SU-DHL-6 (cell line): Measurements from ENCODE around the gene PARL.

Experiments used
- H2AFZ ChIP-seq: fragments of 200-600 bp; sonication (generic); 2 replicates; pipeline ENCODE4 v1.6.1; 2014; ENCODE audit warnings: low read depth, mild to moderate bottlenecking, moderate library complexity, mixed read lengths, antibody characterized with exemption, low read length; ENCODE audit not compliant: severe bottlenecking
- H3F3A ChIP-seq: fragments of 200-600 bp; shearing (Covaris generic); 2 replicates; pipeline ENCODE4 v1.6.0; 2016; ENCODE audit warnings: antibody characterized with exemption, mild to moderate bottlenecking; ENCODE audit not compliant: insufficient read depth
- H3K27ac ChIP-seq: fragments of 200-600 bp; sonication (generic); 2 replicates; pipeline ENCODE4 v1.5.1; 2016; ENCODE audit warnings: low read depth, mild to moderate bottlenecking, low read length, moderate library complexity, mixed read lengths
- H3K27me3 ChIP-seq: fragments of 200-600 bp; sonication (generic), shearing (Covaris generic); 2 replicates; pipeline ENCODE4 v1.6.0; 2014; ENCODE audit warnings: mild to moderate bottlenecking, low read length
- H3K36me3 ChIP-seq: fragments of 200-600 bp; sonication (generic); 2 replicates; pipeline ENCODE4 v1.6.1; 2014; ENCODE audit warnings: mild to moderate bottlenecking, low read length, mixed read lengths
- H3K4me2 ChIP-seq: fragments of 300-600, 200-600 bp; shearing (Covaris generic), sonication (generic); 2 replicates; pipeline ENCODE4 v1.6.0; 2014; ENCODE audit warnings: low read length, low read depth, mild to moderate bottlenecking; ENCODE audit not compliant: poor library complexity, severe bottlenecking
- H3K4me3 ChIP-seq: fragments of 200-600 bp; sonication (generic); 2 replicates; pipeline ENCODE4 v1.5.1; 2014; ENCODE audit warnings: antibody characterized with exemption, low read length, mild to moderate bottlenecking, mixed read lengths; ENCODE audit not compliant: insufficient read depth, poor library complexity, severe bottlenecking
- H3K79me2 ChIP-seq: fragments of 200-600 bp; sonication (generic); 2 replicates; pipeline ENCODE4 v1.6.1; 2014; ENCODE audit warnings: mild to moderate bottlenecking, low read length, moderate library complexity; ENCODE audit not compliant: insufficient read depth
- H3K9ac ChIP-seq: fragments of 200-600 bp; sonication (generic); 2 replicates; pipeline ENCODE4 v1.7.0; 2014; ENCODE audit warnings: mild to moderate bottlenecking, low read length
- H3K9me2 ChIP-seq: fragments of 200-600 bp; sonication (generic); replicated peaks from 2 replicates; pipeline ENCODE4 v1.6.1; 2014; ENCODE audit warnings: low read length; ENCODE audit not compliant: insufficient read depth
- H3K9me3 ChIP-seq: fragments of 200-600 bp; sonication (generic); 2 replicates; pipeline ENCODE4 v1.6.1; 2014; ENCODE audit warnings: low read length, mixed read lengths; ENCODE audit not compliant: insufficient read depth
- H4K20me1 ChIP-seq: fragments of 200-600 bp; sonication (generic); 2 replicates; pipeline ENCODE4 v1.6.1; 2014; ENCODE audit warnings: low read depth, mild to moderate bottlenecking, antibody characterized with exemption, low read length, moderate library complexity, mixed read lengths
- CTCF ChIP-seq: fragments of 200-600 bp; sonication (generic); IDR thresholded peaks from one replicate; pipeline ENCODE4 v1.5.1; 2017; ENCODE audit warnings: antibody characterized with exemption, mild to moderate bottlenecking, low read length, moderate library complexity; ENCODE audit not compliant: insufficient read depth, poor library complexity, severe bottlenecking
- EZH2phosphoT487 ChIP-seq: fragments of 200-600 bp; sonication (generic), shearing (Covaris generic); conservative IDR thresholded peaks from 2 replicates; pipeline ENCODE4 v1.6.1; 2018; ENCODE audit warnings: mild to moderate bottlenecking, antibody characterized with exemption, low read length, moderate library complexity, mixed read lengths

The PARL gene

GRCh38 chr3:183885766-183886165 lies 1.1 kb upstream of the PARL start:
- peaks cover 36% of the 10 kb centered on the region for H3K79me2 ChIP-seq
- H2AFZ ChIP-seq: no peak overlapping the region

GRCh38 chr3:183884097-183884426 lies 618 bp downstream of the PARL start:
- Histone ChIP-seq H3F3A (no peaks in the 10 kb centered on the region), H3K4me3 (peak overlapping the region; percentile 87), H3K27me3 (no peaks in the 10 kb centered on the region), H3K27ac (peak overlapping the region; percentile 18; the same call in 1 of the 2 replicates), H3K9ac (peak overlapping the region; percentile 74), H3K36me3 (no peaks in the 10 kb centered on the region), H3K4me2 (peak overlapping the region; percentile 76), H4K20me1 (no peaks in the 10 kb centered on the region), H2AFZ (peak overlapping the region; percentile 97), H3K79me2 (peaks cover 51% of the 10 kb centered on the region), H3K9me2 (no peaks in the 10 kb centered on the region), H3K9me3 (no peaks in the 10 kb centered on the region)
- TF ChIP-seq CTCF (no peak), EZH2phosphoT487 (no peak)

More at GRCh38 chr3:183885766-183886165, 1.1 kb upstream of the PARL start:
- TF ChIP-seq CTCF (no peak), EZH2phosphoT487 (no peak)
- H4K20me1 ChIP-seq: no peaks in the 10 kb centered on the region
- no peak overlapping the region for H3K9ac ChIP-seq
- no peaks in the 10 kb centered on the region for H3K27me3 ChIP-seq
- no peaks in the 10 kb centered on the region for H3K36me3 ChIP-seq
- no peaks in the 10 kb centered on the region for H3F3A ChIP-seq
- no peaks in the 10 kb centered on the region for H3K9me2 ChIP-seq
- H3K27ac ChIP-seq: no peak overlapping the region
- no peak overlapping the region for H3K4me2 ChIP-seq
- H3K9me3 ChIP-seq: no peaks in the 10 kb centered on the region
- no peak overlapping the region for H3K4me3 ChIP-seq

- H3K9me3 ChIP-seq: no peaks in the 10 kb centered on the region
- H3K9ac ChIP-seq: peak overlapping the region; percentile 74
- no peaks in the 10 kb centered on the region for H3F3A ChIP-seq
- no peaks in the 10 kb centered on the region for H3K36me3 ChIP-seq
- peak overlapping the region; percentile 76 for H3K4me2 ChIP-seq
- H3K27me3 ChIP-seq: no peaks in the 10 kb centered on the region
- TF ChIP-seq EZH2phosphoT487: no peak
- no peak for TF ChIP-seq CTCF
- H3K27ac ChIP-seq: no peak overlapping the region
- no peaks in the 10 kb centered on the region for H4K20me1 ChIP-seq
- H2AFZ ChIP-seq: peak overlapping the region; percentile 97
- H3K79me2 ChIP-seq: peaks cover 55% of the 10 kb centered on the region
- H3K4me3 ChIP-seq: peak overlapping the region; percentile 87
- H3K9me2 ChIP-seq: no peaks in the 10 kb centered on the region
Measured at GRCh38 chr3:183883291-183884096, 1.2 kb downstream of the PARL start.
